ENCODE data around the gene IFI30.

The IFI30 gene

GRCh38 chr19:18152442-18152816 is 21.2 kb upstream of the IFI30 start:
- FAIRE-seq (no peak), DNase-seq (ENCODE audit: insufficient read length, low spot score) (peak; percentile 92)
- peak; percentile 46 for TF ChIP-seq CTCF (IDR thresholded peaks at IDR 0.05; ENCODE audit: insufficient read depth, missing control alignments)

GRCh38 chr19:18152817-18153555 is 20.6 kb upstream of the IFI30 start, which contains the start of gene PIK3R2:
Gene PIK3R2, plus strand, starts transcription at chr19:18153163. Its CDS starts 2,717 bp downstream, at chr19:18155880.
- FAIRE-seq = no peak
- DNase-seq (ENCODE audit: insufficient read length, low spot score) = peak; percentile 96
- TF ChIP-seq CTCF (IDR thresholded peaks at IDR 0.05; ENCODE audit: insufficient read depth, missing control alignments) = no peak

- no peak for FAIRE-seq
- DNase-seq (ENCODE audit: insufficient read length, low spot score) = no peak
- no peak for TF ChIP-seq CTCF (IDR thresholded peaks at IDR 0.05; ENCODE audit: insufficient read depth, missing control alignments)
These were observed 20.0 kb upstream of the IFI30 start for GRCh38 chr19:18153556-18154134.

GRCh38 chr19:18155095-18156087 is 18.2 kb upstream of the IFI30 start:
- no peak for DNase-seq (ENCODE audit: insufficient read length, low spot score)
- FAIRE-seq = no peak
- TF ChIP-seq CTCF (IDR thresholded peaks at IDR 0.05; ENCODE audit: insufficient read depth, missing control alignments) = no peak

GRCh38 chr19:18156268-18156667 is 17.3 kb upstream of the IFI30 start:
- FAIRE-seq (no peak), DNase-seq (ENCODE audit: insufficient read length, low spot score) (no peak)
- no peak for TF ChIP-seq CTCF (IDR thresholded peaks at IDR 0.05; ENCODE audit: insufficient read depth, missing control alignments)

- DNase-seq (ENCODE audit: insufficient read length, low spot score) (no peak), FAIRE-seq (no peak)
- TF ChIP-seq CTCF (IDR thresholded peaks at IDR 0.05; ENCODE audit: insufficient read depth, missing control alignments) = no peak
These were observed 16.7 kb upstream of the IFI30 start for GRCh38 chr19:18156841-18157464.

Data from D721Med (cell line).